GM12878 (cell line): Measurements from ENCODE around the gene CACFD1. TPM values are rescaled to one million over a fixed set of nuclear protein-coding genes. Genes with fewer than 3 reads are reported as not detected.

ENCODE experiments used
- ATAC-seq: fragments of 200-7000 bp; cut with Tn5 transposase; 3 replicates; pipeline ENCODE4 v1.9.1; 2020; ENCODE audit warnings: mild to moderate bottlenecking, moderate library complexity
- BruUV-seq: library from RNA; stranded (reverse); fragments of 400-500 nt; replicated peaks from 2 replicates; lab custom pipeline; 2021; lab: Mats Ljungman, UMichigan
- CTCF ChIA-PET: fragments of 300-600 bp; sonication (Branson Sonifier 250); formaldehyde crosslinking; extraction: SDS; loops from one replicate; lab custom pipeline; 2021; ENCODE audit warnings: inconsistent platforms; lab: Yijun Ruan, JAX
- POLR2A ChIA-PET: fragments of 350-600 bp; formaldehyde crosslinking; extraction: SDS; loops from one replicate; lab custom pipeline; 2021; ENCODE audit warnings: inconsistent platforms; lab: Charles Lee
- RAD21 ChIA-PET: fragments of 300-600 bp; sonication (Branson Sonifier 250); formaldehyde crosslinking; loops from one replicate; lab custom pipeline; 2023; ENCODE audit warnings: antibody characterized with exemption; ENCODE audit not compliant: unreplicated experiment; lab: Charles Lee
- SMC1A ChIA-PET: fragments of 300-600 bp; sonication (Branson Sonifier 250); formaldehyde crosslinking; loops from one replicate; lab custom pipeline; 2023; ENCODE audit not compliant: unreplicated experiment, uncharacterized antibody; lab: Charles Lee
- DNase-seq: peaks from one replicate; pipeline ENCODE4 v3.0.0-alpha.2; 2011; ENCODE audit warnings: low read depth, low spot score
- FAIRE-seq: peaks from 3 replicates; lab custom pipeline; 2011; peaks lifted over from hg19 to GRCh38; lab: Jason Lieb, UNC
- H2AFZ ChIP-seq: 2 replicates; pipeline ENCODE4 v1.6.0; 2011; ENCODE audit warnings: low read depth, low read length, control low read depth; ENCODE audit not compliant: control insufficient read depth
- H3K27ac ChIP-seq: 2 replicates; pipeline ENCODE4 v1.5.1; 2011; ENCODE audit warnings: control low read depth; ENCODE audit not compliant: control insufficient read depth, insufficient read depth
- H3K27me3 ChIP-seq, 2 experiments: replicated peaks in 1 of 2; 2 replicates each; pipeline versions ENCODE4 v1.6.0 to v1.6.1; 2011; ENCODE audit warnings: low read length in 1 of 2; ENCODE audit not compliant: control insufficient read depth in 2 of 2, insufficient read depth in 2 of 2
- H3K36me3 ChIP-seq, 2 experiments: 2 replicates each; pipeline ENCODE4 v1.5.1; 2011; ENCODE audit warnings: low read length in 1 of 2; ENCODE audit not compliant: control insufficient read depth in 2 of 2, insufficient read depth in 2 of 2
- H3K4me1 ChIP-seq: 2 replicates; pipeline ENCODE4 v1.6.1; 2011; ENCODE audit warnings: mild to moderate bottlenecking, low read length, moderate library complexity, mixed read lengths; ENCODE audit not compliant: control insufficient read depth, insufficient read depth
- H3K4me2 ChIP-seq: 2 replicates; pipeline ENCODE4 v1.6.0; 2011; ENCODE audit warnings: control low read depth; ENCODE audit not compliant: control insufficient read depth, insufficient read depth
- H3K4me3 ChIP-seq: fragments of 200-600 bp; sonication (generic); 2 replicates; pipeline ENCODE4 v1.5.1; 2016
- H3K79me2 ChIP-seq: 2 replicates; pipeline ENCODE4 v1.6.0; 2011; ENCODE audit warnings: low read length; ENCODE audit not compliant: control insufficient read depth, insufficient read depth
- H3K9ac ChIP-seq: 2 replicates; pipeline ENCODE4 v1.8.0; 2011; ENCODE audit warnings: low read length, control low read depth, mixed read lengths; ENCODE audit not compliant: control insufficient read depth, insufficient read depth
- H3K9me3 ChIP-seq: replicated peaks from 3 replicates; pipeline ENCODE4 v1.5.1; 2011; ENCODE audit warnings: mild to moderate bottlenecking, low read length; ENCODE audit not compliant: control insufficient read depth, insufficient read depth
- H4K20me1 ChIP-seq: 2 replicates; pipeline ENCODE4 v1.6.0; 2011; ENCODE audit not compliant: control insufficient read depth, insufficient read depth
- ATF7 ChIP-seq: fragments of 450-650 bp; IDR thresholded peaks from 2 replicates; pipeline ENCODE4 v1.6.1; 2016; ENCODE audit warnings: low read depth, mild to moderate bottlenecking
- BCL11A ChIP-seq: IDR thresholded peaks from 2 replicates; pipeline ENCODE4 v1.6.1; 2011; ENCODE audit warnings: low read depth, low read length
- MEF2A ChIP-seq: IDR thresholded peaks from 2 replicates; pipeline ENCODE4 v1.6.1; 2011; ENCODE audit warnings: low read depth, mild to moderate bottlenecking, low read length, moderate library complexity; ENCODE audit not compliant: insufficient read depth
- POU2F2 ChIP-seq: IDR thresholded peaks from 3 replicates; pipeline ENCODE4 v1.6.1; 2011; ENCODE audit warnings: low read depth, mild to moderate bottlenecking, low read length, borderline replicate concordance
- RAD21 ChIP-seq: IDR thresholded peaks from 2 replicates; pipeline ENCODE4 v1.6.1; 2011; ENCODE audit warnings: mild to moderate bottlenecking, low read depth, low read length, moderate library complexity; ENCODE audit not compliant: insufficient read depth
- RELB ChIP-seq: fragments of 450-650 bp; IDR thresholded peaks from 2 replicates; pipeline ENCODE4 v1.6.1; 2017; ENCODE audit warnings: low read depth, mild to moderate bottlenecking, moderate library complexity
- RUNX3 ChIP-seq: IDR thresholded peaks from 2 replicates; pipeline ENCODE4 v1.6.1; 2012; ENCODE audit warnings: low read length, inconsistent platforms
- TCF12 ChIP-seq: IDR thresholded peaks from 2 replicates; pipeline ENCODE4 v1.6.1; 2011; ENCODE audit warnings: low read depth, mild to moderate bottlenecking, low read length
- ZNF207 ChIP-seq: fragments of 450-650 bp; IDR thresholded peaks from 2 replicates; pipeline ENCODE4 v1.6.1; 2014; ENCODE audit warnings: antibody characterized with exemption, mild to moderate bottlenecking, borderline replicate concordance
- ZSCAN29 ChIP-seq: fragments of 450-650 bp; IDR thresholded peaks from 2 replicates; pipeline ENCODE4 v1.6.1; 2017; ENCODE audit warnings: mild to moderate bottlenecking, moderate library complexity
- WGBS: methylation state at CpG from one replicate; pipeline ENCODE4 v1.1.6; 2016; ENCODE audit warnings: low lambda C conversion rate; ENCODE audit not compliant: insufficient replicate concordance, insufficient coverage; ENCODE audit errors: missing lambda C conversion rate; 5-methylcytosine and 5-hydroxymethylcytosine counted together
- in situ Hi-C: fragments of 300-500 bp; cut with MboI; formaldehyde crosslinking; loops from 9 replicates; pipeline ENCODE4 v1.14.3; 2018; ENCODE audit warnings: mixed read lengths
- intact Hi-C: fragments of 100-400 bp; cut with micrococcal nuclease; formaldehyde crosslinking; loops from one replicate; pipeline ENCODE4 v1.14.2; 2022; ENCODE audit not compliant: unreplicated experiment
- polyA plus RNA-seq, 11 experiments: library from polyadenylated mRNA; depleted of rRNA in 4 of 11; unstranded in 6 of 11; stranded (reverse) in 5 of 11; fragments of >200 nt; fragmentation: Nextera tagmentation in 4 of 11; fragmentation: Illumina TruSeq in 1 of 11; extraction: Ambion mirVana in 4 of 11; extraction: Trizol in 1 of 11; gene quantifications; 1 replicate in 1 of 11; 2 replicates in 10 of 11; pipeline versions ENCODE4 v1.2.1 to v1.2.3, GENCODE V29; 2011 to 2016; ENCODE audit warnings: inconsistent platforms in 2 of 11, missing spikeins in 2 of 11, low read depth in 1 of 11
- total RNA-seq, 4 experiments: library from RNA; depleted of rRNA in 3 of 4; stranded (reverse); fragments of >200 nt in 3 of 4; fragmentation: Illumina TruSeq in 1 of 4; extraction: Trizol in 1 of 4; gene quantifications; 2 replicates each; pipeline versions ENCODE4 v1.2.1 to v1.2.3, GENCODE V29; 2013 to 2021
- TF ChIP-seq, protein P1 (sequence below): fragments of 450-650 bp; IDR thresholded peaks from 2 replicates; pipeline ENCODE4 v1.6.1; 2017; ENCODE audit warnings: antibody characterized with exemption, mild to moderate bottlenecking, moderate library complexity

Gene CACFD1
- total and polyA plus RNA-seq, 10 of the 15 experiments (the other 5 are each of a cell fraction or from before 2014, with no cell fraction given): 0.09 to 5.8 (median 1.4) TPM; not detected in 1

GRCh38 chr9:133513214-133514100 lies 53.7 kb downstream of the CACFD1 start:
- Histone ChIP-seq H3K9ac (no peak overlapping the region), H4K20me1 (no peaks in the 10 kb centered on the region), H3K4me2 (no peak overlapping the region), H3K4me1 (no peaks in the 10 kb centered on the region), H3K79me2 (no peaks in the 10 kb centered on the region), H3K27ac (no peak overlapping the region), H3K36me3 (no peaks in the 10 kb centered on the region), H3K9me3 (no peaks in the 10 kb centered on the region), H3K4me3 (no peak overlapping the region), H3K27me3 (peaks cover 0 to 2% of the 10 kb centered on the region in 2 experiments; a peak in 2 of 4 replicates), H2AFZ (no peak overlapping the region)
- CTCF ChIA-PET: no interaction called here
- SMC1A ChIA-PET: no interaction called here
- POLR2A ChIA-PET: no interaction called here
- no peak for FAIRE-seq
- RAD21 ChIA-PET: no interaction called here
- intact Hi-C loops: no loop called here
- ATAC-seq: no peak
- in situ Hi-C loops: no loop called here
- no TSS peak for BruUV-seq
- DNase-seq: no peak
- WGBS: 37% methylated on average over 25 of the region's 28 CpGs
- TF ChIP-seq TCF12: no peak
- TF ChIP-seq, protein P1, sequence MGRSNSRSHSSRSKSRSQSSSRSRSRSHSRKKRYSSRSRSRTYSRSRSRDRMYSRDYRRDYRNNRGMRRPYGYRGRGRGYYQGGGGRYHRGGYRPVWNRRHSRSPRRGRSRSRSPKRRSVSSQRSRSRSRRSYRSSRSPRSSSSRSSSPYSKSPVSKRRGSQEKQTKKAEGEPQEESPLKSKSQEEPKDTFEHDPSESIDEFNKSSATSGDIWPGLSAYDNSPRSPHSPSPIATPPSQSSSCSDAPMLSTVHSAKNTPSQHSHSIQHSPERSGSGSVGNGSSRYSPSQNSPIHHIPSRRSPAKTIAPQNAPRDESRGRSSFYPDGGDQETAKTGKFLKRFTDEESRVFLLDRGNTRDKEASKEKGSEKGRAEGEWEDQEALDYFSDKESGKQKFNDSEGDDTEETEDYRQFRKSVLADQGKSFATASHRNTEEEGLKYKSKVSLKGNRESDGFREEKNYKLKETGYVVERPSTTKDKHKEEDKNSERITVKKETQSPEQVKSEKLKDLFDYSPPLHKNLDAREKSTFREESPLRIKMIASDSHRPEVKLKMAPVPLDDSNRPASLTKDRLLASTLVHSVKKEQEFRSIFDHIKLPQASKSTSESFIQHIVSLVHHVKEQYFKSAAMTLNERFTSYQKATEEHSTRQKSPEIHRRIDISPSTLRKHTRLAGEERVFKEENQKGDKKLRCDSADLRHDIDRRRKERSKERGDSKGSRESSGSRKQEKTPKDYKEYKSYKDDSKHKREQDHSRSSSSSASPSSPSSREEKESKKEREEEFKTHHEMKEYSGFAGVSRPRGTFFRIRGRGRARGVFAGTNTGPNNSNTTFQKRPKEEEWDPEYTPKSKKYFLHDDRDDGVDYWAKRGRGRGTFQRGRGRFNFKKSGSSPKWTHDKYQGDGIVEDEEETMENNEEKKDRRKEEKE: no peak
- TF ChIP-seq ZSCAN29: no peak
- no peak for TF ChIP-seq RUNX3
- no peak for TF ChIP-seq BCL11A
- TF ChIP-seq POU2F2: no peak
- TF ChIP-seq RELB: no peak
- no peak for TF ChIP-seq ZNF207
- no peak for TF ChIP-seq ATF7
- no peak for TF ChIP-seq RAD21
- no peak for TF ChIP-seq MEF2A
